ENCODE measurements around the gene GPHN. TPM values are rescaled to one million over a fixed set of nuclear protein-coding genes. Genes with fewer than 3 reads are reported as not detected.

The GPHN gene
- total and polyA plus RNA-seq, 2 of the 8 experiments (the other 6 are each of a cell fraction or from before 2014, with no cell fraction given), result 6.0 to 16.0 TPM

DNA sequence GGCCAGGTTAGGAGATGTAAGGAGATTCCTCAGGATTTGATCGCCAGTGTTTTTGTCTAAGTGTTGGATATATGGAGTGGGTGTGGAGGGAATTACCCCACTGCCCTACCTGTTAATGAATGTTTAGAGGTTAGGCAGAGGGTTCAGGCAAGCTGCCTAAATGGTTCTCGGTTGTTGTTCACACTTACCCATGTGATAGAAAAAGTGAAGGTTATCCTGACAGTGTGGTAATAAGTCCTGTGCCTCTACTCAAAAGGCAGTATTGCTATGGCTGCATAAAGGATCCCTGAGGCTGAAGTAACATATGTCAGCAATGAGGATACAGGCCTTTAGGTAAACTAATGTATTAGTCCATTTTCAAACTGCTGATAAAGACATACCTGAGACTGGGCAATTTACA, 112.0 kb downstream of the GPHN start (continued):
- TF ChIP-seq SIRT6 (IDR thresholded peaks at IDR 0.05; ENCODE audit: low read length), result no peak

Measured in H1 (cell line).